Heart right ventricle (tissue), 16 donors: Measurements from ENCODE around the gene ME3. TPM values are rescaled to one million over a fixed set of nuclear protein-coding genes. Genes with fewer than 3 reads are reported as not detected.

ENCODE experiments used
- ATAC-seq, 8 donors: fragments of 200-7000 bp; cut with Tn5 transposase; one replicate each; pipeline ENCODE4 v1.9.1; 2020; ENCODE audit warnings: mild to moderate bottlenecking in 8 of 8, moderate library complexity in 8 of 8, moderate number of reproducible peaks in 1 of 8
- DNase-seq, 2 donors: peaks; one replicate each; pipeline ENCODE4 v3.0.0-alpha.2; 2020
- H3K27ac ChIP-seq, 10 donors: fragments of 200-600 bp; sonication (generic) in 2 of 10; one replicate each; pipeline versions ENCODE4 v1.5.0 to v1.8.0; 2020 to 2022; ENCODE audit warnings: mild to moderate bottlenecking in 3 of 10
- H3K27me3 ChIP-seq, 7 donors: fragments of 200-600 bp; one replicate each; pipeline ENCODE4 v1.8.0; 2021 to 2022; ENCODE audit warnings: mild to moderate bottlenecking in 2 of 7
- H3K36me3 ChIP-seq, 9 donors: fragments of 200-600 bp; sonication (generic) in 1 of 9; one replicate each; pipeline versions ENCODE4 v1.5.0 to v1.8.0; 2020 to 2022; ENCODE audit warnings: mild to moderate bottlenecking in 2 of 9
- H3K4me1 ChIP-seq, 9 donors: fragments of 200-600 bp; sonication (generic) in 1 of 9; one replicate each; pipeline versions ENCODE4 v1.5.0 to v1.8.0; 2020 to 2022; ENCODE audit warnings: mild to moderate bottlenecking in 4 of 9
- H3K4me3 ChIP-seq, 10 donors: fragments of 200-600 bp; sonication (generic) in 2 of 10; one replicate each; pipeline versions ENCODE4 v1.5.0 to v1.8.0; 2020 to 2022; ENCODE audit warnings: mild to moderate bottlenecking in 7 of 10, moderate library complexity in 2 of 10
- H3K9me3 ChIP-seq, 11 donors: fragments of 200-600 bp in 10 of 11; sonication (generic) in 2 of 11; one replicate each; pipeline versions ENCODE4 v1.5.0 to v1.8.0; 2013 to 2022; ENCODE audit warnings: mild to moderate bottlenecking in 2 of 11, control low read depth in 1 of 11, moderate library complexity in 1 of 11
- WGBS, 2 donors: extraction: QIAGEN DNeasy Blood & Tissue Kit; methylation state at CpG; one replicate each; pipeline ENCODE4 v1.1.7; 2013; ENCODE audit warnings: inconsistent platforms in 1 of 2; 5-methylcytosine and 5-hydroxymethylcytosine counted together
- intact Hi-C, 10 donors: fragments of 100-400 bp; cut with DNase I; formaldehyde crosslinking; loops; one replicate each; pipeline versions ENCODE4 v1.11.1 to v1.14.2; 2022
- polyA plus RNA-seq, 2 donors: library from polyadenylated mRNA; stranded (reverse); fragments of 200-250 nt; gene quantifications; one replicate each; pipeline ENCODE4 v1.2.3, GENCODE V29; 2013
- total RNA-seq, 10 donors: library from RNA; stranded (reverse); fragmentation: NEBNext Ultra II Directional in 3 of 10; extraction: Animal tissue kit (Norgen Biotek cat#: 25700) in 3 of 10; gene quantifications; one replicate each; pipeline versions ENCODE4 v1.2.1 to v1.2.4, GENCODE V29; 2021 to 2023
- TF ChIP-seq, protein P1 (sequence below), 9 donors: fragments of 200-600 bp; sonication (generic) in 2 of 9; IDR thresholded peaks; one replicate each; pipeline versions ENCODE4 v1.5.0 to v1.8.0; 2021 to 2022; ENCODE audit warnings: antibody characterized with exemption in 9 of 9, mild to moderate bottlenecking in 5 of 9, moderate library complexity in 1 of 9
- donor health status: Arrhythmogenic right ventricular cardiomyopathy.
- donor health status: ischemic (EF 13 %, LVEDD 7.1; RV severe dilation, severe dysfunction).
- donor health status: healthy with polysubstance abuse.
- donor health status: DM: no; HTN: yes; CAD: no.
- donor health status: DM: no; HTN: no; CAD: no.
- donor health status: ischemic (EF 25% LVEDD 6.9; RV normal size, moderate dysfunction).
- donor health status: ischemic (EF 25% LVEDD 5.7; RV mildly dilated, moderate dysfunction).
- donor health status: healthy.
- donor health status: DM: yes; HTN: yes; CAD: no.
- donor health status: Ischemic cardiomyopathy.
- donor health status: ischemic (EF 35%, LVEDD 5.7; RV mildly dilated, moderate dysfunction).
- donor health status: nonischemic (EF 11% LVEDD 7.7; RV severe dilation, severe dysfunction).
- donor health status: DM: yes; HTN: yes; CAD: no.
- donor health status: PGD.
- donor health status: ischemic (EF 29% LVEDD 5.4; RV normal size, mild dysfunction).
- donor health status: nonischemic (EF 23%, LVEDD 6.1; RV moderate dilation, normal function).

The ME3 gene
- total and polyA plus RNA-seq, 12 donors, result 17.2 to 46.8 (median 33.7) TPM

DNA sequence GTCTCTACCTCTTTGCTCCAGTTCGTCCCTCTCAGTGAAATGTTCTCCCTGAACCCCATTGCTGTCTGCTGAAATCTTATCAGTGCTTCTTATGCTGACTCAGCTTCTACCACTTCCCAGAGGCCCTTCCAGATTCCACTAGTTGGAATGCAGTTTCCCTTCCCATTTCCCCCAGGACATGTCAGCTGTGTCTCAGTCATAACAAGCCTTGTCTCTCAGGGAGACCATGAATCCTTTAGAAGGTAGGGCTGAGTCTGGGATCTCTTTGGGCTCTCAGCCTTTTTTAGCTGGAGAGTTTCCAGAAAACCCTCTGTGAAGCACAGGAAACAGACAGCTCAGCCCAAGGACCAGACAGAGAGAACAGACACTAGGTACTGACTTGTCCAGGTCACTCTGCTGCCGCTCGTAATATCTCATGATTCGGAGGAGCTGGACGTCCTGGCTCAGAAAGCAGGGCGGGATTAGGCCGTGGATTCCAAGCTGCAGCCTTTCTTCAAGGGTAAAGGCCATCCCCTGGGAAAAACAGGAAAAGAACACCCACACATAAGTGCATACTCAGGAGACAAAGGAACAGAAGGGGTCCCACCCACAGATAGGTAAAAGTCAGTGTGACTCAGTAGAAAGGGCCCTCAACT is 113.0 kb downstream of the ME3 start:
- H3K27me3 ChIP-seq, result no peaks in the 10 kb centered on the region
- peaks cover 4 to 45% (median 32%) of the 10 kb centered on the region in 9 donors for H3K4me1 ChIP-seq
- no peak overlapping the region for H3K4me3 ChIP-seq
- peak; percentile 32 to 68 for DNase-seq
- peaks cover 0 to 6% (median 0%) of the 10 kb centered on the region in 11 donors for H3K9me3 ChIP-seq
- peak; percentile 72 to 89 (median 84) for ATAC-seq
- intact Hi-C loops, result loop anchor here in 3 of 10 donors (5.0 kb wide), 2 partner anchors 82 to 102 kb away; no protein-coding TSS in a partner anchor
- 25% methylated on average over 7 of the region's 7 CpGs for WGBS, 2 donors
- TF ChIP-seq, protein P1, sequence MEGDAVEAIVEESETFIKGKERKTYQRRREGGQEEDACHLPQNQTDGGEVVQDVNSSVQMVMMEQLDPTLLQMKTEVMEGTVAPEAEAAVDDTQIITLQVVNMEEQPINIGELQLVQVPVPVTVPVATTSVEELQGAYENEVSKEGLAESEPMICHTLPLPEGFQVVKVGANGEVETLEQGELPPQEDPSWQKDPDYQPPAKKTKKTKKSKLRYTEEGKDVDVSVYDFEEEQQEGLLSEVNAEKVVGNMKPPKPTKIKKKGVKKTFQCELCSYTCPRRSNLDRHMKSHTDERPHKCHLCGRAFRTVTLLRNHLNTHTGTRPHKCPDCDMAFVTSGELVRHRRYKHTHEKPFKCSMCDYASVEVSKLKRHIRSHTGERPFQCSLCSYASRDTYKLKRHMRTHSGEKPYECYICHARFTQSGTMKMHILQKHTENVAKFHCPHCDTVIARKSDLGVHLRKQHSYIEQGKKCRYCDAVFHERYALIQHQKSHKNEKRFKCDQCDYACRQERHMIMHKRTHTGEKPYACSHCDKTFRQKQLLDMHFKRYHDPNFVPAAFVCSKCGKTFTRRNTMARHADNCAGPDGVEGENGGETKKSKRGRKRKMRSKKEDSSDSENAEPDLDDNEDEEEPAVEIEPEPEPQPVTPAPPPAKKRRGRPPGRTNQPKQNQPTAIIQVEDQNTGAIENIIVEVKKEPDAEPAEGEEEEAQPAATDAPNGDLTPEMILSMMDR (IDR thresholded peaks at IDR 0.05), result no peak
- peaks cover 0 to 11% (median 0%) of the 10 kb centered on the region in 9 donors for H3K36me3 ChIP-seq
- peak overlapping the region; percentile 69 to 91 (median 84) for H3K27ac ChIP-seq

DNA sequence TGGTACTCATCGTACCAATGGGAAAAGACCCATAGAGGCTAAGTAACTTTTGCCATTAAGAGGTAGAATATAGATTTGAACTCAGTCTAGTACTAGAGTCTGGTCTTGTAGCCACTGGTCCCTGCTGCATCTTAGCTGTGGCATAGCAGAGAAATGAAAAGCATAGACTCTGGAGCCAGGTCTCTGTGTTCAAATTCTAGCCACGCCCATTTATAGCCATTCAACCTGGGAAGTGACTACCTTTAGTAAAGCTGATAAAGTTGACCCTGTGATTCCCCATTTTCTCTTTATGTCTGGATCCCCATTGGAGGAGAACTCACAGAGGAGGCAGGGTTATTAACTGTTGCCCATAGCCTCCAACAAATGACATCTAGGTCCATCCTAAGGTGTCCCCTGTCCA is 113.6 kb downstream of the ME3 start:
- H3K4me1 ChIP-seq, result peaks cover 4 to 49% (median 32%) of the 10 kb centered on the region in 9 donors
- H3K27ac ChIP-seq, result peak overlapping the region; percentile 69 to 91 (median 84)
- no peaks in the 10 kb centered on the region for H3K27me3 ChIP-seq
- no peak for ATAC-seq
- peaks cover 0 to 6% (median 0%) of the 10 kb centered on the region in 11 donors for H3K9me3 ChIP-seq
- whole genome bisulfite sequencing, 2 donors, result 95 to 98% methylated on average over 2 of the region's 2 CpGs
- intact Hi-C loops, result loop anchor here in 3 of 10 donors (5.0 kb wide), 2 partner anchors 82 to 102 kb away; no protein-coding TSS in a partner anchor
- TF ChIP-seq, protein P1 (IDR thresholded peaks at IDR 0.05), result no peak
- no peak overlapping the region for H3K4me3 ChIP-seq
- peaks cover 0 to 17% (median 0%) of the 10 kb centered on the region in 9 donors for H3K36me3 ChIP-seq
- no peak for DNase-seq

DNA sequence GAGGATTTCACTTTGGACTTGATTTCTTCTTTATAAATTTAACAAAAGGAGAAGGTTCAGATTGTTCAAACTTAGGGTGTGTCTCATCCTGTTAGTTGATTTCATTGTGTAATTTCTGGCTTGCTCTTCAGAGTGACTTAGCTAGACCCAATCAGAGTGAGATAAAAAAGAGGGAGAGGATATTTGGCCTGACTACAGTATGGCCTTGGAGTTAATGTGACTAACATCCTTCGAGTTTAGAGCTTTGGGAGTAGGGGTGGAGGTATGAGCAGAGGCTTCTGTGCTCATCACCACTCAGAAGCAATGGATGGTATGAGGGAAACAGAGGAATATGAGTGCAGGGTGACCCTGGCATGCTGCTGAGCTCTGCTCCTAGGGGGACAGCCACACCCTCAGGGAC is 114.2 kb downstream of the ME3 start:
- Histone ChIP-seq H3K4me3 (no peak overlapping the region), H3K27ac (peak overlapping the region; percentile 69 to 91 (median 84)), H3K4me1 (peaks cover 4 to 55% (median 32%) of the 10 kb centered on the region in 9 donors), H3K27me3 (no peaks in the 10 kb centered on the region), H3K9me3 (peaks cover 0 to 6% (median 0%) of the 10 kb centered on the region in 11 donors), H3K36me3 (peaks cover 0 to 17% (median 0%) of the 10 kb centered on the region in 9 donors)
- TF ChIP-seq, protein P1 (IDR thresholded peaks at IDR 0.05), result no peak
- intact Hi-C loops, result loop anchor here in 3 of 10 donors (5.0 kb wide), 2 partner anchors 81 to 101 kb away; no protein-coding TSS in a partner anchor
- ATAC-seq, result peak; percentile 81 to 92 (median 88)
- WGBS, 2 donors, result 28 to 49% methylated on average over 1 of the region's 1 CpG
- DNase-seq, result no peak

DNA sequence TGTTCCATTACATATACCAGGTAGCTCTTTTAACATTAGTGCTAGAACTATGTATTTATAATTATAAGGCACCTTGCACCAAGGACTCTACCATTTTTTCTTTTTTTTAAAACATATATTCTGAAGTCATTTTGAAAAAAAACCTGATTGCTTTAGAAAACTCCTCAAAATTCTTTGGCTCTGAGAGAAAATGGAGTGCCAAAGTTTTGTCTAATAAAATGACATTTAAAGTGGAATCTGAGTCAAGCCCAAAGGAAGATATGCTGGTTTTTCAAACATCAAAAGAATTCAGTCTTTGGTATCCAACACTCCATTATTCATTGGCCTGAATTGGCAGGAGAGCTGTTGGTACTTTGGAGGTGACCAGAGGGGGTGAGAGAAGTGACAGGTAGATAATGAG is 116.5 kb downstream of the ME3 start:
- Histone ChIP-seq H3K27me3 (no peaks in the 10 kb centered on the region), H3K27ac (peak overlapping the region in 1 of 10 donors; percentile 91), H3K9me3 (no peaks in the 10 kb centered on the region), H3K36me3 (peaks cover 0 to 17% (median 0%) of the 10 kb centered on the region in 9 donors), H3K4me3 (no peak overlapping the region), H3K4me1 (peaks cover 14 to 77% (median 48%) of the 10 kb centered on the region in 9 donors)
- ATAC-seq, result no peak
- DNase-seq, result no peak
- TF ChIP-seq, protein P1 (IDR thresholded peaks at IDR 0.05), result no peak
- intact Hi-C loops, result loop anchor here in 3 of 10 donors (5.0 kb wide), 2 partner anchors 79 to 99 kb away; no protein-coding TSS in a partner anchor
